M059J (cell line): Measurements from ENCODE around the gene RPL36. TPM values are rescaled to one million over a fixed set of nuclear protein-coding genes. Genes with fewer than 3 reads are reported as not detected.
"Not testable (repeated sequence)": the region's sequence is repeated elsewhere in the genome, so short reads cannot be mapped to it uniquely, and the experiment has no call there.

ENCODE experiments used
- DNase-seq: peaks from one replicate; pipeline ENCODE4 v3.0.0-alpha.2; 2012; ENCODE audit warnings: low read depth
- total RNA-seq: library from RNA; depleted of rRNA; stranded (reverse); fragments of >200 nt; shearing (Covaris generic); gene quantifications from 2 replicates; pipeline ENCODE4 v1.2.3, GENCODE V29; 2014

Gene RPL36
- total RNA-seq, 1 experiment from 2014 or later = 734 TPM

DNA sequence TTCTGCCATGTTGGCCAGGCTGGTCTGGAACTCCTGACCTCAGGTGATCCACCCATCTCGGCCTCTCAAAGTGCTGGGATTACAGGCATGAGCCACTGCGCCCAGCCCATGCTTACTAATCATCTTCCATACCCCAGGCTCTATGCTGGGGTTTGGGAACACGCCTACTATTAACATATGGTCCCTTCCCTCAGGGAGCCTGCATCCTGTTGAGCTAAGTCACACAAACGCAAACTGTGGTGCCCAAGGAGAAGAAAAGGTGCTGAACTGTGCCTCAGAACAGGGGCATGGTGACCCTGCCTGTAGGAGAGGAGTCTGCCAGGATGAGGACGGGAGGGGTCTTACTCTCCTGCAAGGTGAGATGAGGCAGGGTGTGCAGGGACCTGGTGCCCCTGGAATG lies 15.4 kb upstream of the RPL36 start:
- no peak for DNase-seq

- DNase-seq = no peak
These were observed 13.9 kb upstream of the RPL36 start for GRCh38 chr19:5676105-5676771.

GRCh38 chr19:5676772-5677105 lies 13.4 kb upstream of the RPL36 start:
- no peak for DNase-seq

DNA sequence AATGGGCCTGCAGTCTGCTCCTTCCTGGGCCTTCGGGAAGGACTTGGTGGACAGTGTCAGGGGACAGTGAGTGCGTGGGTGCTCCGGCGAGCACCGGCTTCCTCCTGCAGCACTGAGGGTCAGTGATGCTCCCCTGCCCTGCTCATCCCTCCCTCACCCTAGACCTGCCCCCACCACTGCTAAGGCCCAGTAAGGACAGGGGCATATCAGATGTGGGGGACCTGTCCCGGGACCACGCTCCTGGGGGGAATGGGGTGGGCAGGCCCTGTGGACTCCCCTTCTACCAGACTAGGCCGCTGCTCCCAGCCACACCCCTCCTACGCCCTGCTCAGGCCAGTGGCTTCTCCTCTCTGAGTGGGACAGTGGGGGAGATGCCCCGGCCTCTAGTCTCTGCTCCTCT lies 13.0 kb upstream of the RPL36 start:
- no peak for DNase-seq

GRCh38 chr19:5677580-5677979 lies 12.5 kb upstream of the RPL36 start:
- no peak for DNase-seq

DNA sequence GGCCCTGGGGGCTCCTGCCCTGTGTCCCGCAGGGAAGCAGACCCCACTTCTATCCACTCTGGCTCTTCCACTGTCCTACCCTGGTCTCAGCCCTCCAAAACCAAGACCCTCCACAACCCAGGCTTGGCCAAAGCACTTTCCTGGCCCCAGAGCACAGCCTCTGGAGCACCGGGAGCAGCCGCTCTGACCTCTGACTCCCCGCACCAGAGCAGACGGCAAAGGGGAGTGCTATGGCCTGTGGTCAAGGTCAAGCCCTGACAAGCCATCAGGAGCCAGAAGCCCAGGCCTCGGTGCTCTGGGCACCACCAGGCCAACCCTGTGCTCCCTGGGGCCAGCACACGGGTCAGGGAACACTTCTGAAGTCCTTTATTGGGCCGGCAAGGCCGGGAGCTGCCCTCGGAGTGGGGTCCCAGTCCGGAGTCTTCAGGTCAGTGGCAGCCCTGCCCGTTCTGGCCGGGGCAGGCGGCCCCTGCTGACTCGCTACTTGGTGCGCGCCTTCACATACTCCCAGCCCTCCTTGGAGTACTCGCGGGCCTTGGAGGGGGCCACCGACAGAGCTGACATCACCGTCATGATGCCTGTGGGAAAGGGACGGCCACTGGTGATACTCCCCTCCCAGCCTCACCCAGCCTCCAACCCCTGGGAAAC lies 11.9 kb upstream of the RPL36 start:
- DNase-seq = no peak

DNA sequence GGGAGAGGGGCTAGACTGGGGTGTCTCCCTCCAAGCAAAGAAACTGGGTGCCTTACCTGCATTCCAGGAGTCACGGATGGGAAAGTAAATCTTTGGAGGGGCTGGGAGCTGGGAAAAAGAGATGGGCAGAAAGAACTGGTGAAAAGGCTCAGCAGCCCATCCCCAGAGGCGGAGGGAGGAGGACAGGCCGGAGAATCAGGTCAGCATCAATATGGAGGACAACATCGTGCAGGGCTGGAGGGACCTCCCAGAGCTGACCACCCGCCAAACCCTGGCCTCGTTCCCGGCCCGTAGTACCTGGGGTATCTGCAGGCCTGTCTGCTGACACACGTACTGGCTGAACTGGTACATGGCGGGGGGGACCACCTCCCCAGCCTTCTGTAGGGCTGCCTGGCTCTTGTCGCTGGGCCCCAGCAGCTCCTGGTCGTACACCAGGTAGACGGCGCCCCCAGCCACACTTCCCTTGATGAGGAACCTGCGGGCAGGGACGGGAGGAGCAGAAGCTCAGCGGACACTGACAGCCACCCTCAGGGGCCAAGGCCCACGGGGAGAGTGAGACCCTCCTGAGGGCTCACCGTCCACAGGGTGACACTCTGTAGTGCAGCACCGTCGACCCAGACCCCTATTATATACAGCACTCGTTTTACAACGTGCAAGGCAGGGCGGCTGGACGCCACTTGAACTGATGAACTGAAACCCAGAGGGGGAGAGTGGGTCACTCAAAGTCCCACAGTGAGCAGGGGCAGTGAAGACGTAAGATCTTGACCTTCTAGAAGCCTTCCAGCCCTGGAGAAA lies 10.6 kb upstream of the RPL36 start:
- no peak for DNase-seq

- no peak for DNase-seq
These were observed 10.0 kb upstream of the RPL36 start for GRCh38 chr19:5680084-5680436.

DNA sequence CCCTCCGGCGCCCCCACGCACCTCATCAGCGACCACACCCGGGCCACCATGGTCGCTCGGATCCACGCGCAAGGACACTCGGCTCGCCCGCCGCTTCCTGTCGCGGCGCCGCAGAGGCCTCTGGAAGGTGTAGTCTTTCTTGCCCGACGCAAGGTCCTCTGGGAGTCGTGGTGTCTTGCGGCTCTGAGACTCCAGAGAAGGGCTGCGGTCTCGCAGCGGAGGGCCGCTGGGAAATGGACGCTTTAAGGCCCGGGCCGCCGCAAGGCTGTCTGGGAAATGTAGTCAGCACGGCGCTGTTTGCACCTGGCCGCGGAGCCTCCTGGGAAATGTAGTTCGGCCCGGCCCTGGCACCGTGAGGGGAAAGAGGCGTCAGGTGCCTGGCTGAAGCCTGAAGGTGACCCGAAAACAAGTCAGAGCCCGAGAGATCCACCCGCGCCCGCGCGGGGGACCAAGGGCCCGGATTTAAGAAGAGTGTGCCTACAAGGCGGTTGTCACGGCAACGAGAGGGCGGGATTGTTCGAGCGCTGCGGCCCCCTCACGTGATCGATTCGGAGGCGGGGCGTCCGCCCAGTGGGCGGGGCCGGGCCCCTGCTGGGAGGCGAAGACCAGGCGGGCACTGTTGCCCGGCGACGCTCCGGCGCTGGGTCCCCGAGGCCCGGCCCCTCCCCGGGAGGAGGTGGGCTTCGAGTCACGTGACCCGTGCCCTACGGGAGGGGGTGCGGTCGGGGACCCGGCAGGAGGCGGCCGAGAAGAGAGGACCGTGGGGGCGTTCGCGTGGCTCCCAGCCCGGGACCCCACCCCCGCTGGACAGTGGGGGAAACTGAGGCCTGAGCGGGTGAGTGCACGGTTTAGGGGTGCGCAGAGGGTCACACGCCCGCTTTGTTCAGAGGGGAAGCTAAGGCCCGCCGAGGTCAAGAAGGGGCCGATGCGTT lies 9.4 kb upstream of the RPL36 start, which contains the start of the genes HSD11B1L and MICOS13:
HSD11B1L (plus strand) TSS at position 591 of the 932 bp plus-strand sequence. CDS start 3,806 bp downstream, outside the sequence.
MICOS13 (minus strand) TSS at position 80 of the 932 bp plus-strand sequence; CDS start at position 50, 30 bp downstream.
- DNase-seq = peak; percentile 99

DNA sequence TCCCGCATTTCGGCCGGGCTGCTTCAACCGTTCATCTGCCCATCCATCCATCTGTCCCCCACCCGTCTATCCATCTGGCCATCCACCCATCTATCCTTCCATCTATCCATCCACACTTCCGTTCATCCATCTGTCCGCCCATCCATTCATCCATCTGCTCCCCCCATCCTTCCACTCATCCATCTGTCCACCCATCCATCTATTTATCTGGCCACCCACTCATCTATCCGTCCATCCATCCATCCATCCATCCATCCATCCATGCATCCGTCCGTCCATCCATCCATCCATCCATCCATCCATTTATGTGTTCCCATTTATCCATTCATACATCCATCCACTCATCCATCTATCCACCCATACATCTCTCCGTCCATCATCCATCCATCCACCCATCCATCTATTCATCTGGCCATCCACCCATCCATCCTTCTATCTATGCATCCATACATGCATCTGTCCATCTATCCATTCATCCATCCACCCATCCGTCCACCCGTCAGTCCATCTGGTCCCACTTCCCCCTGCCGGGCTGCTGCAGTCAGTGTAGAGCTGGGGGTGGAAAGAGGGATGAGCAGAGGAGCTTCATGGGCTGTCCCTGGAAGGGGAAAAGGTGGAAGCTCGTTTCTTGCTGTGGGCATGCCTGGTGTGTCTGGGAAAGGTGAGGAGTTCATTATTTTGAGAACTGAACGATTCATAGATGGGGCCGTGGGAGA lies 8.5 kb upstream of the RPL36 start:
- no peak for DNase-seq

- no peak for DNase-seq
These were observed 8.0 kb upstream of the RPL36 start for GRCh38 chr19:5682107-5682482.

DNA sequence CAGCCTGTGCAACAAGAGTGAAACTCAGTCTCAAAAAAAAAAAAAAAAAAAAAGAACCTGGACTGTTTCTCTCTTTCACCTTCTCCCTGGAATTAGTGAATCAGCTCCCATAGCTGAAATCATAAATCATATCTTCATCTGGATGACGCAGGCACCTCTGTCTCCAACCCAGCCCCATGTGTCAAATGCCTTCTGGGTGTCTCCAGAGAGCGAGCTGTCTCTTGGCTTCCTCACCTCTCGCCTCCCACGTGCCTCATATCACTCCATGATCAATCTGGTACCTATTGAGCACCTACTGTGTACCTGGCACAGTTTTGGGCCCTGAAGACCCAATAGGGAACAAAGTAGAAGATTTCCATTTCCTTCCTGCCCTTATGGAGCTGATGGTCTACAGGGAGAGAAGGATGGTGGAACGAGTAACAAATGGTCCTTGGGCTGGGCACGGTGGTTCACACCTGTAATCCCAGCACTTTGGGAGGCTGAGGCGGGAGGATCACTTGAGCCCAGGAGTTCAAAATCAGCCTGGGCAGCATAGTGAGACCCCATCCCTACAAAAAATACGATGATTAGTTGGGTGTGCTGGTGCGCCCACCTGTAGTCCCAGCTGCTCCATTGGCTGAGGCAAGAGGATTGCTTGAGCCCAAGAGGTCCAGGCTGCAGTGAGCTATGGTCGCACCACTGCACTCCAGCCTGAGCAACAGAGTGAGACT lies 6.8 kb upstream of the RPL36 start:
- no peak for DNase-seq

DNA sequence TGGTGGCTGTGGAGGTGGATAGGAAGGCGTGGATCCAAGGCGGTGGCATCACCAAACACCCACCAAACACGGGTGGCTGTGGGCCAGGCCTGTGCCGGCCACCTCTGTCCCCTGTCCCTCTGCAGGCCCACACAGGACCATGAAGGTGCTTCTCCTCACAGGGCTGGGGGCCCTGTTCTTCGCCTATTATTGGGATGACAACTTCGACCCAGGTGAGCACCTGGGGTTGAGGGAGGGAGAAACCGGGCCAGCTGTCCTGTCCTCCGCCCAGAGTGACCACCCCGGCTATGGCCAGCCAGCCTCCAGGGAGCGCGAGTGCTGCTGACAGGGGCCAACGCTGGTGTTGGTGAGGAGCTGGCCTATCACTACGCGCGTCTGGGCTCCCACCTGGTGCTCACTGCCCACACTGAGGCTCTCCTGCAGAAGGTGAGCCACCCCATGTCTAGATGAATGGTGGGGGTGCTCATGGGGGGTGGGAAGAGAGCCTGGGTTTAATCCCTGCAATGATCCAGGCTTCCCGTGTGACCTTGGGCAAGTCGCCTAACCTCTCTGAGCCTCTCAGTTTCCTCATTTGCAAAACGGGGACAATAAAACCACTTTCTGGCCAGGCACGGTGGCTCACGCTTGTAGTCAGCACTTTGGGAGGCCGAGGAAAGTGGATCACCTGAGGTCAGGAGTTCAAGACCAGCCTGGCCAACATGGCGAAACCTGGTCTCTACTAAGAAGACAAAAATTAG lies 5.2 kb upstream of the RPL36 start:
- DNase-seq = no peak

GRCh38 chr19:5686326-5686646 lies 3.8 kb upstream of the RPL36 start:
- no peak for DNase-seq

- no peak for DNase-seq
These were observed 3.3 kb upstream of the RPL36 start for GRCh38 chr19:5686647-5687359.

GRCh38 chr19:5687360-5688198 lies 2.5 kb upstream of the RPL36 start:
- no peak for DNase-seq

DNA sequence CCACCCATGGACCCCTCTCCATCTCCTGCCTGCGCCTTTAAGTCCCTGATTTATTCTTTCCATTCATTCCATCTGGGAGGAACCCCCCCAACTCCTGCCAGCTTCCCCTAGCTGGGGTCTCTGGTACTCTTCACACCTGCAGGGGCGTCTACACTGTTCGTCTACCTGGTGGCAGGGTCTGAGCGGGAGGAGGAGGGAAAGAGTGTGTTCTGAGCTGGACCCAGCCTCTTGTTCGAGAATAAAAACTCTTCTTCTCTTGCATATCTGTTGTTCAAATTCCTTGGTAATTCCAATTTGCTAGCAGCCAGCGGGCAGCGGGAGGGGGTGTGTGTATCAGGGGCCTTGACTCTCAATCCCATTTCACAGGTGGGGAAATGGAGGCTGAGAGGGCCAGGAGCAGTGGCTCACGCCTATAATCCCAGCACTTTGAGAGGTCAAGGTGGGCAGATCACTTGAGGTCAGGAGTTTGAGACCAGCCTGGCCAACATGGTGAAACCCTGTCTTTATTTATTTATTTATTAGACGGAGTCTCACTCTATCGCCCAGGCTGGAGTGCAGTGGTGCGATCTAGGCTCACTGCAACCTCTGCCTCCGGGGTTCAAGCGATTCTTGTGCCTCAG lies 1.7 kb upstream of the RPL36 start:
- DNase-seq = not testable (repeated sequence)
